PC-3 (cell line): ENCODE measurements around the gene ABCA2. TPM values are rescaled to one million over a fixed set of nuclear protein-coding genes. Genes with fewer than 3 reads are reported as not detected.

ENCODE experiments used
- ATAC-seq: fragments of 200-7000 bp; cut with Tn5 transposase; 2 replicates; pipeline ENCODE4 v1.9.1; 2020; ENCODE audit warnings: mild to moderate bottlenecking, moderate library complexity
- BruUV-seq: library from RNA; stranded (reverse); fragments of 400-500 nt; replicated peaks from 2 replicates; lab custom pipeline; 2021; lab: Mats Ljungman, UMichigan
- CTCF ChIA-PET: fragments of 300-600 bp; sonication (Branson Sonifier 250); formaldehyde crosslinking; loops from one replicate; lab custom pipeline; 2022; ENCODE audit warnings: antibody characterized with exemption; lab: Charles Lee
- POLR2A ChIA-PET: fragments of 300-600 bp; sonication (Branson Sonifier 250); formaldehyde crosslinking; loops from one replicate; lab custom pipeline; 2022; ENCODE audit warnings: antibody characterized with exemption; ENCODE audit not compliant: unreplicated experiment; lab: Charles Lee
- DNase-seq: peaks from one replicate; pipeline ENCODE4 v3.0.0-alpha.2; 2015
- H2AFZ ChIP-seq: fragments of 300-600 bp; sonication (generic); 2 replicates; pipeline ENCODE4 v1.6.0; 2016; ENCODE audit warnings: antibody characterized with exemption, low read length
- H3F3A ChIP-seq: fragments of 300-600 bp; sonication (generic); one replicate; pipeline ENCODE4 v1.6.0; 2017; ENCODE audit warnings: antibody characterized with exemption, low read length, control low read depth, mild to moderate bottlenecking; ENCODE audit not compliant: unreplicated experiment
- H3K27ac ChIP-seq: fragments of 300-600 bp; sonication (generic); 2 replicates; pipeline ENCODE4 v1.5.1; 2016; ENCODE audit warnings: mild to moderate bottlenecking, low read length
- H3K27me3 ChIP-seq: fragments of 300-600 bp; sonication (generic); 2 replicates; pipeline ENCODE4 v1.6.1; 2016; ENCODE audit warnings: low read length, mixed read lengths
- H3K36me3 ChIP-seq: fragments of 300-600 bp; sonication (generic); 2 replicates; pipeline ENCODE4 v1.6.1; 2016; ENCODE audit warnings: low read depth, mixed run types, low read length, mixed read lengths
- H3K4me1 ChIP-seq: fragments of 300-600 bp; sonication (generic); 2 replicates; pipeline ENCODE4 v1.5.1; 2016; ENCODE audit warnings: low read length; ENCODE audit not compliant: insufficient read depth
- H3K4me2 ChIP-seq: fragments of 300-600 bp; sonication (generic); 2 replicates; pipeline ENCODE4 v1.6.0; 2016; ENCODE audit warnings: low read length
- H3K4me3 ChIP-seq: fragments of 300-600 bp; sonication (generic); 2 replicates; pipeline ENCODE4 v1.5.1; 2016; ENCODE audit warnings: mild to moderate bottlenecking, low read length, mixed read lengths
- H3K79me2 ChIP-seq: fragments of 300-600 bp; sonication (generic); 2 replicates; pipeline ENCODE4 v1.6.1; 2017; ENCODE audit warnings: low read length, mixed read lengths
- H3K9ac ChIP-seq: fragments of 300-600 bp; sonication (generic); 2 replicates; pipeline ENCODE4 v1.6.0; 2016; ENCODE audit warnings: mild to moderate bottlenecking, low read length
- H3K9me2 ChIP-seq: fragments of 300-600 bp; sonication (generic); replicated peaks from 2 replicates; pipeline ENCODE4 v1.6.1; 2016; ENCODE audit warnings: mixed run types, low read length, mixed read lengths
- H3K9me3 ChIP-seq: fragments of 300-600 bp; sonication (generic); 2 replicates; pipeline ENCODE4 v1.6.1; 2016; ENCODE audit warnings: low read length, mixed read lengths
- H4K20me1 ChIP-seq: fragments of 300-600 bp; sonication (generic); 2 replicates; pipeline ENCODE4 v1.6.1; 2016; ENCODE audit warnings: low read length, mixed read lengths
- EZH2 ChIP-seq: fragments of 300-600 bp; sonication (generic); IDR thresholded peaks from one replicate; pipeline ENCODE4 v1.6.1; 2017; ENCODE audit warnings: antibody characterized with exemption, mild to moderate bottlenecking, low read length; ENCODE audit not compliant: unreplicated experiment
- EZH2phosphoT487 ChIP-seq: fragments of 300-600 bp; sonication (generic); IDR thresholded peaks from 2 replicates; pipeline ENCODE4 v1.6.1; 2018; ENCODE audit warnings: mild to moderate bottlenecking, antibody characterized with exemption, low read length, borderline replicate concordance
- intact Hi-C: fragments of 100-400 bp; cut with micrococcal nuclease; formaldehyde crosslinking; loops from 2 replicates; pipeline ENCODE4 v1.9.0; 2023
- total RNA-seq: library from RNA; depleted of rRNA; stranded (reverse); fragments of >200 nt; gene quantifications from 2 replicates; pipeline ENCODE4 v1.2.3, GENCODE V29; 2014
- TF ChIP-seq, protein P1 (sequence below): fragments of 300-600 bp; sonication (generic); conservative IDR thresholded peaks from 2 replicates; pipeline ENCODE4 v1.5.1; 2017; ENCODE audit warnings: antibody characterized with exemption, low read depth, mild to moderate bottlenecking, low read length

Gene ABCA2
- total RNA-seq, 1 experiment from 2014 or later = 31.5 TPM

DNA sequence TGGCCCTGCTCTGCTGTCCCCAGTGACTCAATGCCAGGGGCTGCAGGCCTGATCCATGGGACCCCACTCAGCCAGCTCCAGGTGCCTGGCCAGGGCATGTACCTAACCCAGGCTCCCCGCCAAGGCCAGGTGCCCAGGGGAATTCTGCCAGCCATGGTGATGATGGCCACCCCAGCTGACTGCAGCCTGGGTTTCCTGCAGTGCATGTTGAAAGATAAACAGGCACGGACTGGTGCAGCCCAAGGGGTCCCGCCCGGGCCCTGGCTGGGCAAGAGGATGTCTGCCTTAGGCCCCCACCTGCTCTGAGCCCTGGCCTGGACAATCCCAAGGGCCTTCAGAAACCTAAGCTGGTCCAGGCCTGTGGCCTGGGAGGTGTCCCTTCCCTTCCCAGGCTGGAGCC is 1.2 kb downstream of the ABCA2 start:
- Histone ChIP-seq H3K36me3 (no peaks in the 10 kb centered on the region), H3K27ac (no peak overlapping the region), H3K27me3 (no peaks in the 10 kb centered on the region), H3K4me2 (peak overlapping the region; percentile 80), H3K4me3 (peak overlapping the region; percentile 65), H3F3A (no peaks in the 10 kb centered on the region), H3K79me2 (peaks cover 12% of the 10 kb centered on the region; the same call in 1 of the 2 replicates), H3K9me2 (no peaks in the 10 kb centered on the region), H3K9ac (no peak overlapping the region), H2AFZ (no peak overlapping the region), H4K20me1 (no peaks in the 10 kb centered on the region), H3K9me3 (no peaks in the 10 kb centered on the region), H3K4me1 (peaks cover 17% of the 10 kb centered on the region; the same call in 1 of the 2 replicates)
- intact Hi-C loops = loop anchor here (5.0 kb wide), 1 partner anchor 125 kb away; no protein-coding TSS in a partner anchor
- ChIA-PET CTCF (no interaction called here), POLR2A (no interaction called here)
- TF ChIP-seq EZH2phosphoT487 (no peak), EZH2 (no peak)
- TF ChIP-seq, protein P1, sequence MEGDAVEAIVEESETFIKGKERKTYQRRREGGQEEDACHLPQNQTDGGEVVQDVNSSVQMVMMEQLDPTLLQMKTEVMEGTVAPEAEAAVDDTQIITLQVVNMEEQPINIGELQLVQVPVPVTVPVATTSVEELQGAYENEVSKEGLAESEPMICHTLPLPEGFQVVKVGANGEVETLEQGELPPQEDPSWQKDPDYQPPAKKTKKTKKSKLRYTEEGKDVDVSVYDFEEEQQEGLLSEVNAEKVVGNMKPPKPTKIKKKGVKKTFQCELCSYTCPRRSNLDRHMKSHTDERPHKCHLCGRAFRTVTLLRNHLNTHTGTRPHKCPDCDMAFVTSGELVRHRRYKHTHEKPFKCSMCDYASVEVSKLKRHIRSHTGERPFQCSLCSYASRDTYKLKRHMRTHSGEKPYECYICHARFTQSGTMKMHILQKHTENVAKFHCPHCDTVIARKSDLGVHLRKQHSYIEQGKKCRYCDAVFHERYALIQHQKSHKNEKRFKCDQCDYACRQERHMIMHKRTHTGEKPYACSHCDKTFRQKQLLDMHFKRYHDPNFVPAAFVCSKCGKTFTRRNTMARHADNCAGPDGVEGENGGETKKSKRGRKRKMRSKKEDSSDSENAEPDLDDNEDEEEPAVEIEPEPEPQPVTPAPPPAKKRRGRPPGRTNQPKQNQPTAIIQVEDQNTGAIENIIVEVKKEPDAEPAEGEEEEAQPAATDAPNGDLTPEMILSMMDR = no peak
- no peak for DNase-seq
- no peak for ATAC-seq
- no TSS peak for BruUV-seq

DNA sequence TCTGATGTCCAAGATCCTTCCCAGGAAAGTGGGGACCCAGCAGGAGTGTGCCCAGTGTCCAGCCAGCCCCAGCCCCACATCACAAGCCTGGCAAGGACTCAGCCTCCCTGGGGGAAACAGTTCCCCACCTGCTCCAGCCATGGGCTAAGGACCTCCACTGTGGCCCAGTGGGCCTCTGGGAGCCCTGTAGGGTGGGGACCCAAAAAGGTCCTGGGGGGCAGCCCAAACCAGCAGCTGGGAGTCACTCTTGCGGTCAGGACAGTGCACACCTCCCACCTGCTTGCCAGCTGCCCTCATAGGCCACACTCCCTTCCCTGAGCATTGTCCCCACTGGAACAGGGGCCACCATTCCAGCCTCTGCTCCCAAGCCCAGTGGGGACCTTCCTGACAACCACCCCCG is 1.7 kb downstream of the ABCA2 start:
- peak overlapping the region; percentile 80; the same call in 1 of the 2 replicates for H3K4me2 ChIP-seq
- TF ChIP-seq EZH2 (no peak), EZH2phosphoT487 (no peak)
- TF ChIP-seq, protein P1 = no peak
- peaks cover 17% of the 10 kb centered on the region; the same call in 1 of the 2 replicates for H3K4me1 ChIP-seq
- H3K79me2 ChIP-seq = peaks cover 12% of the 10 kb centered on the region; the same call in 1 of the 2 replicates
- no peaks in the 10 kb centered on the region for H3K36me3 ChIP-seq
- no peak for ATAC-seq
- CTCF ChIA-PET = interaction anchor here (0.6 kb wide), 1 partner anchor 101 kb away, joined by 5 read pairs; no protein-coding TSS in a partner anchor
- no peak overlapping the region for H3K27ac ChIP-seq
- POLR2A ChIA-PET = no interaction called here
- no peaks in the 10 kb centered on the region for H4K20me1 ChIP-seq
- no peaks in the 10 kb centered on the region for H3K9me2 ChIP-seq
- H3K27me3 ChIP-seq = no peaks in the 10 kb centered on the region
- H3K4me3 ChIP-seq = no peak overlapping the region
- no peaks in the 10 kb centered on the region for H3F3A ChIP-seq
- H3K9ac ChIP-seq = no peak overlapping the region
- H3K9me3 ChIP-seq = no peaks in the 10 kb centered on the region
- intact Hi-C loops = loop anchor here (5.0 kb wide), 1 partner anchor 124 kb away; no protein-coding TSS in a partner anchor
- TSS peak; percentile 27 for BruUV-seq
- DNase-seq = no peak
- no peak overlapping the region for H2AFZ ChIP-seq

DNA sequence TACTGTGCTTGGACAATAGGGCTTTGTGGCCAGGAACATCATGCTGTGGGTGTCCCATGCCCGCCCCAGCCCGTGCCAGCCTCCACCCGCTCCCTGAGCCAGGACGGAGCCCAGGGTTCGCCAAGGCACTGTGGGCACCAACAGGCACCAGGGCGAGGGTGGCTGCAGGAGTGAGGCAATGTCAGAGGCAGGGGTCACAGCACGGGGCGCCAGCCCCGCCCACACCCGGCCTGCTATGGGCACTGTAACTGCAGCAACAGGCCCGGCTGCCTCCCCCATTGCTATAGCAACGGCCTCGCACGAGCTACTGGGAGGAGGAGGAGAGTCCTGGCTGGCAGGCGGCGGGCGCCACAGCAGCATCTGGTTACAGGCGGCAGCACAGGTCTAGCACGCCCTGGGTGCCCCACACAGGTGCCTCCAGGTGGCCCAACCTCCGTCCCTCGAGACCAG is 2.5 kb downstream of the ABCA2 start:
- H2AFZ ChIP-seq = no peak overlapping the region
- no peaks in the 10 kb centered on the region for H3K9me2 ChIP-seq
- no peak for ATAC-seq
- intact Hi-C loops = loop anchor here (5.0 kb wide), 1 partner anchor 123 kb away; no protein-coding TSS in a partner anchor
- no peaks in the 10 kb centered on the region for H3K9me3 ChIP-seq
- no peaks in the 10 kb centered on the region for H3F3A ChIP-seq
- H3K79me2 ChIP-seq = peaks cover 12% of the 10 kb centered on the region; the same call in 1 of the 2 replicates
- H3K4me3 ChIP-seq = no peak overlapping the region
- no peaks in the 10 kb centered on the region for H3K36me3 ChIP-seq
- H3K4me1 ChIP-seq = peaks cover 17% of the 10 kb centered on the region; the same call in 1 of the 2 replicates
- TF ChIP-seq EZH2phosphoT487 = no peak
- ChIA-PET POLR2A (no interaction called here), CTCF (interaction anchor here (0.6 kb wide), 1 partner anchor 102 kb away, joined by 5 read pairs; no protein-coding TSS in a partner anchor)
- no peaks in the 10 kb centered on the region for H4K20me1 ChIP-seq
- DNase-seq = no peak
- H3K27me3 ChIP-seq = no peaks in the 10 kb centered on the region
- no TSS peak for BruUV-seq
- no peak overlapping the region for H3K9ac ChIP-seq
- no peak overlapping the region for H3K4me2 ChIP-seq
- H3K27ac ChIP-seq = no peak overlapping the region
